RWPE2 (cell line): ENCODE results near the gene P3H2.

ENCODE experiments used
- ATAC-seq: fragments of 200-7000 bp; cut with Tn5 transposase; 3 replicates; pipeline ENCODE4 v1.9.1; 2021; ENCODE audit warnings: low read depth
- DNase-seq: peaks from one replicate; pipeline ENCODE4 v3.0.0-alpha.2; 2020; ENCODE audit warnings: low spot score
- H3K27ac ChIP-seq: fragments of 450-650 bp; 2 replicates; pipeline ENCODE4 v1.5.1; 2017; ENCODE audit warnings: mild to moderate bottlenecking; ENCODE audit not compliant: poor library complexity, severe bottlenecking
- H3K27me3 ChIP-seq: fragments of 250-450 bp; sonication (Bioruptor Pico); 2 replicates; pipeline ENCODE4 v1.5.1; 2021; ENCODE audit warnings: mild to moderate bottlenecking, moderate library complexity; ENCODE audit not compliant: insufficient read depth, poor library complexity, severe bottlenecking
- H3K36me3 ChIP-seq: fragments of 250-450 bp; sonication (Bioruptor Pico); 2 replicates; pipeline ENCODE4 v1.5.1; 2020; ENCODE audit warnings: low read depth, mild to moderate bottlenecking, moderate library complexity
- H3K4me1 ChIP-seq: fragments of 250-450 bp; sonication (Bioruptor Pico); 2 replicates; pipeline ENCODE4 v1.5.1; 2021; ENCODE audit warnings: mild to moderate bottlenecking, moderate library complexity; ENCODE audit not compliant: insufficient read depth, poor library complexity, severe bottlenecking
- H3K4me3 ChIP-seq: fragments of 250-450 bp; sonication (Bioruptor Pico); 2 replicates; pipeline ENCODE4 v1.5.1; 2021; ENCODE audit warnings: mild to moderate bottlenecking, moderate library complexity; ENCODE audit not compliant: severe bottlenecking
- H3K9me3 ChIP-seq: fragments of 250-450 bp; sonication (Bioruptor Pico); 2 replicates; pipeline ENCODE4 v1.5.1; 2021; ENCODE audit warnings: mild to moderate bottlenecking, moderate library complexity; ENCODE audit not compliant: severe bottlenecking
- TF ChIP-seq, protein P1 (sequence below): fragments of 450-650 bp; IDR thresholded peaks from one replicate; pipeline ENCODE4 v1.5.1; 2017; ENCODE audit warnings: mild to moderate bottlenecking, moderate library complexity; ENCODE audit not compliant: poor library complexity, severe bottlenecking

The P3H2 gene

DNA sequence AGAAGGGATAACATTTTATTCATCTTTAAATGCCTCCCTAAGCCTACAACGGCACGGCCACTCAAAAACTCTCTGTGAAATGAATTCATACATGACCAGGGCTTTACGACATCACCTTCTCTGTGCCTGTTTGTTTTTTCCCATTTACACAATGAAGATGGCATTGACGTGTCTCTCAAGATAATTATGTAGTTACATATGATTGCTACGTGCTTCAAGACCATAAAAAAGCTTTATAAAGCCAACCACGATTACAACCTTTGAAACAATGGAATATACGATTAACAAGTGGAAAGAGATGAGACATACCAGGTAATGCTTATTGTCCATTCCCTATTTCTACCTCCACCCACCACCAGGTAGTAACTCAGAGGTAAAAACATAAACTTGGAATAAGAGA is 168.4 kb downstream of the P3H2 start:
- TF ChIP-seq, protein P1, sequence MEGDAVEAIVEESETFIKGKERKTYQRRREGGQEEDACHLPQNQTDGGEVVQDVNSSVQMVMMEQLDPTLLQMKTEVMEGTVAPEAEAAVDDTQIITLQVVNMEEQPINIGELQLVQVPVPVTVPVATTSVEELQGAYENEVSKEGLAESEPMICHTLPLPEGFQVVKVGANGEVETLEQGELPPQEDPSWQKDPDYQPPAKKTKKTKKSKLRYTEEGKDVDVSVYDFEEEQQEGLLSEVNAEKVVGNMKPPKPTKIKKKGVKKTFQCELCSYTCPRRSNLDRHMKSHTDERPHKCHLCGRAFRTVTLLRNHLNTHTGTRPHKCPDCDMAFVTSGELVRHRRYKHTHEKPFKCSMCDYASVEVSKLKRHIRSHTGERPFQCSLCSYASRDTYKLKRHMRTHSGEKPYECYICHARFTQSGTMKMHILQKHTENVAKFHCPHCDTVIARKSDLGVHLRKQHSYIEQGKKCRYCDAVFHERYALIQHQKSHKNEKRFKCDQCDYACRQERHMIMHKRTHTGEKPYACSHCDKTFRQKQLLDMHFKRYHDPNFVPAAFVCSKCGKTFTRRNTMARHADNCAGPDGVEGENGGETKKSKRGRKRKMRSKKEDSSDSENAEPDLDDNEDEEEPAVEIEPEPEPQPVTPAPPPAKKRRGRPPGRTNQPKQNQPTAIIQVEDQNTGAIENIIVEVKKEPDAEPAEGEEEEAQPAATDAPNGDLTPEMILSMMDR = no peak
- DNase-seq (no peak), ATAC-seq (no peak)

DNA sequence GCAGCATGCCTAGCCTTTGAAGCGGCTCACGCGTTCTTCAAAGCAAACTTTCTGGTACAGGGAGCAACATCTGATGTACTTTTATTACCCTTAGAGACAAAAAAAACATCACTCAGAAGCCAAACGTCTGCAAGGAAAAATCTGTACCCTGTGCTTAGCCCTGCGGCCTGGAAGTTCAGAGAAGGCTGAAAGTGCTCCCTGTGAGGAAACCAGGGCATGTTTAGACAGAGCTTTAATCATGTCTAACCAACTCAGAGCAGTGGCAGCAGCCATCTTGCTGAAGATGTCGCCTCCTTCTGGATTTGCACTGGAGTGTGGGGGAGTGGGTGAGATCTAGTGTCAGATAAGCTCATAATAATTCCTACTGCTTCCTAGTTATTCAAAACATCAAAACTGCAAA is 170.4 kb downstream of the P3H2 start:
- H3K27ac ChIP-seq = no peak overlapping the region
- TF ChIP-seq, protein P1 = peak; percentile 14
- DNase-seq (no peak), ATAC-seq (0 out of 3 replicates have a peak, but pooled peaks have one; percentile 19)
- H3K4me3 ChIP-seq = no peak overlapping the region
- H3K27me3 ChIP-seq = no peaks in the 10 kb centered on the region
- H3K4me1 ChIP-seq = peaks cover 3% of the 10 kb centered on the region
- no peaks in the 10 kb centered on the region for H3K9me3 ChIP-seq
- no peaks in the 10 kb centered on the region for H3K36me3 ChIP-seq

More for the DNA sequence above, 168.4 kb downstream of the P3H2 start:
- Histone ChIP-seq H3K36me3 (no peaks in the 10 kb centered on the region), H3K27me3 (no peaks in the 10 kb centered on the region), H3K4me1 (peaks cover 3% of the 10 kb centered on the region), H3K9me3 (no peaks in the 10 kb centered on the region), H3K4me3 (no peak overlapping the region), H3K27ac (no peak overlapping the region)

DNA sequence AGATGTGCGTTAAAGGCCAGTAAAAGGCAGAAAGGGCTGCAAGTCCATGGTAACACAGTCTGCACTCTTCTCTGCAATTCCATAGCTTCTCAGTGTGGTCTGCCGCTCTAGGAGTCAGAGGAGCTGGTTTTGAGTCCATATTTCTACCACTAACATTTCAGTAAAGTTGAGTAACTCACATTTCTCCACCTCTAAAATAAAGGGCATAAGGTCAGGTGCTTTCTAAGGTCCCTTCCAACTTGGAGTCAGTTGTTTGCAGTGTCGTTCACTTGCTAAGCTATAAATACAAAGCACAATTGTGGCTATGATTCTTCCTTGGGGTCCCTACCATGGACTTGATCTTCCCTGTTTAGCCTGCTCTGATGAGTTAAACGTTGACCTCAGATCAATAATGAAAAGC is 171.1 kb downstream of the P3H2 start:
- Histone ChIP-seq H3K4me3 (no peak overlapping the region), H3K4me1 (peaks cover 10% of the 10 kb centered on the region), H3K27me3 (no peaks in the 10 kb centered on the region), H3K9me3 (no peaks in the 10 kb centered on the region), H3K27ac (no peak overlapping the region), H3K36me3 (no peaks in the 10 kb centered on the region)
- TF ChIP-seq, protein P1 = no peak
- ATAC-seq = no peak
- DNase-seq = no peak

DNA sequence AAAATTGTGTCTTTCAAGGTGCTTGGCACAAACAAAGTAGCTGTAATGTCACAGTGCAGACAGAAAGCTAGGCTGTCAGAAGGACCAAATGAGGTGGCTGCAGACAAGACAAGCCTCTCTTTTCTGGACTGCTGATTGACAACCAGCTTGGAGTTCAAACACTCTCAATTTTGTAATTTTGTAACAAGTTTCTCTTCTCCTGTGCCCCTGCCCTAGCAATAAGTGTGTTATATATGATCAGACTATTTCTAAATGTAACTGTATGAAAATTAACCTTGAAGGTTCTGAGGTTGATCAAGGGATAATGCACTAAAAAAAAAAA is 172.0 kb downstream of the P3H2 start:
- DNase-seq (no peak), ATAC-seq (no peak)
- H3K4me3 ChIP-seq = no peak overlapping the region
- H3K36me3 ChIP-seq = no peaks in the 10 kb centered on the region
- H3K27ac ChIP-seq = no peak overlapping the region
- H3K27me3 ChIP-seq = no peaks in the 10 kb centered on the region
- peaks cover 19% of the 10 kb centered on the region for H3K4me1 ChIP-seq
- TF ChIP-seq, protein P1 = peak; percentile 69
- H3K9me3 ChIP-seq = no peaks in the 10 kb centered on the region

DNA sequence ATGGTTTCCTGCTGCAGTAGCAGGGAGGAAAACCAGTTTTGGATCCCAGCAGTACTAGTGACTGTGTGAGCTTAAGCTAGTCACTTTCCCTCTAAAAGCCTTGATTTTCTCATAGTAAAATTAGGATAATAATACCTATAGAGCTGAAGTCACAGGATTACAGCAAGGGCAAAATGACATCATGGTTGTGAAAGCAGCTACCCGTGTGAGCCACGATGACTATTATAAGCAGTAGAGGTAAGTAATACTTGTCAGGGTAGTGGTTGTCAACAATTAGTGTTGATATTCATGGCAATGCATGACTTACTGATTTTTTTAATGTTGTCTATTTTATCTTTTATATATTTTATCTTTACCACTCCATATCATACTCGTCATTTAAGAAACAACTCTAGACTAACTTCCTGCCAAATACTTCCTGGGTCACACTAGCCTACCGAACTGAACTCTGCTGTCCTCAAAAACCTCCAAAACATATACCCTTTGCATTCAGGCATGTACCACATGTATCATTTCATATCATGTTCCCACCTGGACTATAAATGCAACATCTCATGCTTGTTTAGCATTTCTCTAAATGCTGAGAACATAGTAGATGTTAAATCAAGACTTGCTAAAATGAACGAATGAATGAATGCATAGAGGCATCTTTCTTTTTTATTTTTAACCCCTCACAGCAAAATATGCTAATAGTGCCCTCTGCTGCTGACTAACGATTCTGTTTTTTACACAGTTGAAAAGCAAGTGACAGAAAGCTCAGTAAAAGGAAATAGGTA is 172.6 kb downstream of the P3H2 start:
- Histone ChIP-seq H3K9me3 (no peaks in the 10 kb centered on the region), H3K4me1 (peaks cover 21% of the 10 kb centered on the region), H3K27ac (peak overlapping the region; percentile 15), H3K36me3 (no peaks in the 10 kb centered on the region), H3K4me3 (no peak overlapping the region), H3K27me3 (no peaks in the 10 kb centered on the region)
- TF ChIP-seq, protein P1 = peak; percentile 91
- DNase-seq (no peak), ATAC-seq (peak; percentile 32; the same call in 1 of the 3 replicates)
